GM19239 (cell line): ENCODE data around the gene DGCR8.

Experiments
- DNase-seq: peaks from one replicate; pipeline ENCODE4 v3.0.0; 2011; ENCODE audit warnings: low spot score; ENCODE audit not compliant: insufficient read length
- FAIRE-seq: peaks from 2 replicates; lab custom pipeline; 2011; peaks lifted over from hg19 to GRCh38; lab: Jason Lieb, UNC

The DGCR8 gene

DNA sequence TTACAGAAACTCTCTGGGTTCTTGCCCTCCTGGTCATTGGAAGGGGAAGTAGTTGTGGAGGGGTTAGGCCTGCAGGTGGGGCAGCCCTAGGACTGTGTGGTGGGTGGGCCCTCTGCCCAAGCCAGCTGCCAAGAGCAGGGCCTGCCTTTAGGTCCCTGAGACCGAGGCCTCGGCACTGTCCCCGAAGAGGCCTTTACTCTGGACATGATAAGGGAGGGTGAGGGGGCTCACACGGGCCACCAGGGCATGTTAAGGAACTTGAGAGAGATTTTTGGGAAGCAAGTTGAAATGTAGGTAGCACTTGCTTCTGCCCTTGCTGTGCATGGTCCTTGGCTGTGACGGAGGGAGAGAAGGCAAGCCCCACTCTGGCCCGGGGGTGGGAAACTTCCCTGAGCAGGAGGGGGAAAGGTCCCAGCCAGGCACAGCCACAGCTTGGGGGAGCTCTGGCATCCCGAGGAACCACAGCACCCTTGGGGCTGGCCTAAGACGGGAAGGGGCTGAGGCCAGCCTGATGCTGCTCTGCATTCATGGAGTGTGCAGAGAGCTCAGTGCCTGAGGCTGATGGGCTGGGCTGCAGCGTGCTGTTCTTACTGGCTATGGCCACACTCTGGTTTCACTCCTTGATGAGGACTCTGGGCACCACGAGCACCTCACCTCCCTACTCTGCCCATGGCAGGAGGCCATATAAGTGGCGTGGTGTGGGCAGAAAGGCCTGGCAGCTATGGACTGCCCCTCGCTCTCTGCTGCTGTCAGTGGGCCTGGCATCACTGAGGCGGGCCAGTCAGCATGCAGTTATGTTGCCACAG, 28.1 kb downstream of the DGCR8 start:
- DNase-seq (no peak), FAIRE-seq (no peak)

DNA sequence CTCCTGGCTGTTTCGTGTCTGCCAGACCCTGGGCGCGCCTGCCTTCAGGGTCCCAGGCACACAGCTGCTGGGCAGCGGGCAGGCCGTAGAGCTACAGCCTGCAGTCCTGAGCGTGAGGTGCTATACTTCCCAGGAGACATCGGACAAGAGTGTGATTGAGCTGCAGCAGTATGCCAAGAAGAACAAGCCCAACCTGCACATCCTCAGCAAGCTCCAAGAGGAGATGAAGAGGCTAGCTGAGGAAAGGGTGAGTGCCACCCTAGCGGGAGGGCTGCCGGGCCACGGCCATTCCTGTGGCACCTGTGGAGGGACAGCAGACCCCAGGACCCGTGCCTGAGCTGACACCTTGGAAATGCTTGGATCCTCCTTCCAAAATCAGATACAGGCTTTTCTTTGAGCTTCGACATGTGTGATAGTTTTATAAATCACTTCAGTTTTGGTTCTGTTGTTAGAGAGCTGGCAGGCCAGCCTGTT, 28.8 kb downstream of the DGCR8 start:
- FAIRE-seq (no peak), DNase-seq (no peak)

DNA sequence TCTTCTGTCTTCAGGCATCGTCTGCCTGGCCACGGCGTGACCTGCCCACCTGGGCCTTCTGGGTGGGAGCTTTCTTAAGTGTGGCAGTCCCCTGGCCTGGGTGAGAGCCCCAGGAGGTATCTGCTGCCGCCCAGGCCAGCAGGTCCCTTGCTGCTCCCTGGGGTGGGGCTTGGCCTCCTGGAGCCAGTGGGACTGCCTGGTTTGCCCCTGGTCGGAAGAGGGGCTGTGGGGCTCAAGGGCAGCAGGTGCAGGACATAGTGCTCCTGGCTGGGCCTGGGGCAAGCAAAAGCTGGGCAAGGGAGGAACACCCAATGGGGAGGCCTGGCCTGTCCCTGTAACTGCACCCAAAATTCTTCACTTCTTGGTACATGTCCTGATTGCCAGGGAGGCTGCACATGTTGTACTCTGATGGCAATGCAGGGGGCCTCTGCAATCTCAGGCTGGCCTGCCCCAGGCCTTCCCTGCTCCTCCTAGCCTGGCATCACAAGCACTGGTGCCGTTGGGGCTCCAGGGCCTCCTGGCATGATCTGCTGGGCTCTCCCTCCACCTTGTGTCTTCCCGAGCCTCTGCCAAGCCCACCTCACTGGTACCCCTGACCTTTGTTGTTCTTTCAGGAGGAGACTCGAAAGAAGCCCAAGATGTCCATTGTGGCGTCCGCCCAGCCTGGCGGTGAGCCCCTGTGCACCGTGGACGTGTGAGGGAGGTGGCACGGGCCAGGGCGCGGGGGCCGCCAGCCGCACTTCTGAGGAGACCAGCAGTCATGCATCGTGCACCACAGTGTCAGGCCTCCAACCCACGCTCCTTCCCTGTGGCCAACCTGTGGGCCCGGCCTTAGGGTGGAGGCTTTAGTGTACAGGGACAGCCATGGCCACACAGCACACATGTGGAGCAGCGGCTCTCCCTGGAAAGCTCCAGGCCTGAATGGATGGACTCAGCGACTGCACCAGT, 29.6 kb downstream of the DGCR8 start:
- DNase-seq (no peak), FAIRE-seq (no peak)

DNA sequence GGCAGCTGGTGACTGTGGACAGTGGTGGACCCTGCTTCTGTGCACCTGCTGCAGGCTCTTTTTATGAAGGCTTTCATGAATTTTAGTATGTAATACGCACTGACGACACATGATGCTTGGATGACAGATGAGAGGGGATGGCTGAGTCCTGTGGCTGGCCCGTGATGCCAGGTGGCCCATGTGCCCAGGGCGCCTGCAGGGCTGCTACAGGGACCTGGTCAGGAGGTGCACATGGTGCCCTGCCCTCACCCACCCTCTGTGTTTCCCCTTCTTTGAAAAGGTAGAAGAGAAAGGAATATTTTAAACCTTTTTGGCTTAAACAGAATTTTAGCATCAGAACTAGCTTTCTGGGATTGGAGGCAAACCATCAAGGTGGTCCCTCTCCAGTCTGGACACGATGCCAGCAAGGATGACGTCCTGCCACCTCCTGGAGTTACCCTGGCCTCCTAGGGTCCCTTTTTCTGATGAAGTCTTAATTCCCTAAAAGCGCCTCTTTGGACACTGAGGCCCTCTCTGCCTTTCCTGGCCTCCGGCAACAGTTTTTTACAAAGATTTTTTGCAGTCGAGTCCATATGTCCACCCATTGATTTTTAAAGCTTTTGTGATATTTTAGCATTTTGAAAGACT, 30.4 kb downstream of the DGCR8 start:
- DNase-seq (no peak), FAIRE-seq (no peak)

DNA sequence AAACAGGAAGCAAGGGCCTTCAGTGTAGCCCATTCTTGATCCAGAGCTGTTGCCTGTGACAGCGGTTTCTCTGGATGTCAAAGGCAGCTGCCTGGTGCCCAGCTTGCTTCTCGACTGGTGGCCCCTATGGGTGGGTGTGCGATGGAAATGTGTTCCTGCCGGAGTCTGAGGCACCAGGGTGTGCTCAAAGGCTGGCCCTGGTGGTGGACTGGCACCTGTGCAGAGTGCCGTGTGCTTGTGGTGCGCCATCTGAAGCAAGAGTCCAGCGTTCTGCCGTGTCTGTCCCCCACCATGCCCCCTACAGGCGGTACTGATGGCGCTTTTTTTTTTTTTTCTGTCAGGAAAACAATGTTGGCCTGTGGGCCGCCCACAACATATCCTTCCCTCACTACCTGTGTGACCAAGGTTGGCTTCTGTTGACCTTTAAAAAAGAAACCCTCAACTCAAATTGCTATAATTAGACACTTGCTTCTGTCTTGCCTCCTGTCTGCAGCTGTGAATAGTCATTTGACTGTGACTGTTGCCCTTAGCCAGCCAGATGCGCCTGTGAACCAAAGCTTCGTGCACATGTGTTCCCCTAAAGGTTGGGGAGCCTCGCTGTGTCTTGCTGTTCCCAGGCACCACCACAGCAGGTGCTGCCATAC, 31.1 kb downstream of the DGCR8 start:
- DNase-seq: no peak
- no peak for FAIRE-seq

DNA sequence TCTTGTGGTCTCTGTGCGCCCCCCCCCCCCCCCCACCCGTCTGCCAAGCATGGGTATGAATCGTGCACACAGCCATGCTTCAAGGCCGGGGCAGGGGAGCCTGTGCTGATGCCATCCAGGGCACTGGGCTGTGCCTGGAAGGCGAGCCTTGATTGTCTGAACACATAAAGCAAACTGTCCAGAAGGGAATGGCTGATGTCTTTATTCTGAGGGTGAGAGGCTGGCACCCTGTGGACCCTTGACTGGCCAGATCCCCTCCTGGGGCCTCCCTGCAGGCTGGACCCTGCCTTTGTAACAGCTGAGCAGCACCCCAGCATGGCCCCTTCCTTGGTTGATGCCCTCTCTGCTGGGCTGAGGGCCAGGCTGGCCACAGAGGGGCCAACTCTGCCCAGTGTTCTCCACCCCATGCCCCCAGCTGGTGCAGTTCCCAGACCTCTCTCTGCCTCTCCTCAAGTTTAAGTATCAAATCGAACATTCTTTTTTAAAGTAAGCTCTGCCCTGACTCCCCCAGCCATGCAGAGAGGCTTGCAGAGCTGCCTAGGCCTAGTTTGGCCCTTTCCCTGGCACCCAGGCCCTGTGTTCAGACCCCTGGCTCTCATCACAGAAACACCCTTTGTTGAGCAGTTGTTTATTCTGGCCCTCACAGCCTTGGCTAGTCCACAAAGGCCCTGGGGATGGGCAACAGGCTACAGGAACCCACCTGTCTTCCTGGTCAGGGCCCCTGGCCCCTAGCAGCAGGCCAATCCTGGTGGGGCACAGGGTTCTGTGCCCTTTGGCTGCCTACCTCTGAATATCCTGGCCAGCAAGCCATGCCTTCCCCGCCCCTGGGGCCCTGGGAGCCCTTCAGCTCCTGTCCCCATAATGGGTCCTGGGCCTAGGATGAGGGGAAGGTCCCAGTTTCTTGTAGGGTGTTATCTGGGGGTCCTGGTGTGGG, 31.9 kb downstream of the DGCR8 start:
- DNase-seq (no peak), FAIRE-seq (no peak)

DNA sequence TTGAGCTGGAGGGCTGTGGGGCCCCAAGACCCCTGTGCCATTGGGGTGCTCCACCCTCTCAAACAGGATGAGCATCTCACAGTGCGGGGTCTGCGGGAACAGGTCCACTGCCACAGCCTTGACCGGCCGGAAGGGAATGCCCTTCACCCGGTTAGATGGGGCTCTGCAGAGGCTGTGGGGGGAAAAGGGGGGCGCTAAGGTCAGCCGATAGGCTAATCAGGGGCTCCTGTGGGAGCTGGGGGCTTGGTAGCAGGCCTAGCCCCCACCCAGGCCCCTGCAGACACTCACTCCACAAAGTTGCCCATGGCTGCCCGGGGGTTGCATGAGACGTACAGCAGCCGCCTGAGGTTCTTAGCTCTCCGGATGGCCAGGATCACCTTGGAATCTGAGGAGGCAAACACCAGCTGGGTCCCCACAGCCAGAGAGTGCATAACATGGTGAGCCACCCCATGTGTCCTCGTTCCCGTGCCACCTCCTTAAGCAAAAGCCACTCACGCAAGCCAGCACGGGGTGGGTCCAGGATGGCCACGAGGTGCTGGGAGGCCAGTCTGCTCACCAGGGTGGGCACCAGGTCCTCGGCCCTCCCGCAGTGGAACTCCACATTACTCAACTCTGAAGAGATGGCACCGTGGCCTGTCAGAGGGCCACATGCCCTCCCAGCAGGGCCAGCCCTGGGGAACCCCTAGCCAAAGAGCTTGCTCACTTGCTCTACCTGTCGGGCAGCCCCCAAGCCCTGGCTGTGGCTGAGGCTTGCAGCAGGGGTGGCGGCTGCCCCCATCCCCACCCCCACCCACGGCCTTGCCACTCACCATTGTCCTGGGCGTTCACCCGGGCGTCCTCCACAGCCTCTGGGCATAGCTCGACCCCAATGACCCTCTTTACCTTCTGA, 32.8 kb downstream of the DGCR8 start:
- no peak for FAIRE-seq
- DNase-seq: no peak

DNA sequence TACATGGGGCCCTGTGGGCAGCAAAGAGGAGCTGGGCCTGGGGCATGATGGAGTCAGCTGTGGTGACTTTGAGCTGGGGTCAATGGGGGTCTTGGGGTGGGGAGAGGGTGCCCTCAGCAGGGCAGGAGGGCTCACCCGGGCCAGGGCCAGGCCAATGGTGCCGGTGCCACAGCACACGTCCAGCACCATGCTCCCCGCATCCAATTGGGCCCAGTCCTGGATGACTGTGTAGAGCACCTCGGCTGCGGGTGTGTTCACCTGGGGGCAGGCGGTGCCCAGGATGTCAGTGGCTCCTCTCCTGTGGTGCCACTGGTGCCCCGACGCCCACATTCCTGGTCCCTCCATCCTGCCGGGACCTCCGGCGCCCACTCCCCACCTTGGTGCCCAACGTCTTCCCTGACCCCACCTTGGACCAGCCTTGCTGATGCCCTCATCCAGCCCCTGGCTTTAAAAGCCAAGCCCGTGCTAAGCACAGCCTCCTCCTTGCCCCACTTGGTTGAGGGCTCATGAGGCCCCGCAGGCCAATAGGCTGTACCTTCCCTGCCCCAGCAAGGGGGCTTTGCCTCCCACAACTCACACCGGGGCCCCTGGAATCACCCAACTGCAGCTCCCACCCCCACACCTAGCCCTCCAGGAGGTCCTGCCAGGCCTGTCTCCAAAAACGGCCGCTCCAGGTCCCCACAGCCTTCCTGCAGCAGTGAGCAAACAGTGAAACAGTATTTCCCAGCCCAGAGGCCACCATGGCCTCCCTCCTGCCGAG, 33.7 kb downstream of the DGCR8 start:
- DNase-seq (no peak), FAIRE-seq (no peak)

DNA sequence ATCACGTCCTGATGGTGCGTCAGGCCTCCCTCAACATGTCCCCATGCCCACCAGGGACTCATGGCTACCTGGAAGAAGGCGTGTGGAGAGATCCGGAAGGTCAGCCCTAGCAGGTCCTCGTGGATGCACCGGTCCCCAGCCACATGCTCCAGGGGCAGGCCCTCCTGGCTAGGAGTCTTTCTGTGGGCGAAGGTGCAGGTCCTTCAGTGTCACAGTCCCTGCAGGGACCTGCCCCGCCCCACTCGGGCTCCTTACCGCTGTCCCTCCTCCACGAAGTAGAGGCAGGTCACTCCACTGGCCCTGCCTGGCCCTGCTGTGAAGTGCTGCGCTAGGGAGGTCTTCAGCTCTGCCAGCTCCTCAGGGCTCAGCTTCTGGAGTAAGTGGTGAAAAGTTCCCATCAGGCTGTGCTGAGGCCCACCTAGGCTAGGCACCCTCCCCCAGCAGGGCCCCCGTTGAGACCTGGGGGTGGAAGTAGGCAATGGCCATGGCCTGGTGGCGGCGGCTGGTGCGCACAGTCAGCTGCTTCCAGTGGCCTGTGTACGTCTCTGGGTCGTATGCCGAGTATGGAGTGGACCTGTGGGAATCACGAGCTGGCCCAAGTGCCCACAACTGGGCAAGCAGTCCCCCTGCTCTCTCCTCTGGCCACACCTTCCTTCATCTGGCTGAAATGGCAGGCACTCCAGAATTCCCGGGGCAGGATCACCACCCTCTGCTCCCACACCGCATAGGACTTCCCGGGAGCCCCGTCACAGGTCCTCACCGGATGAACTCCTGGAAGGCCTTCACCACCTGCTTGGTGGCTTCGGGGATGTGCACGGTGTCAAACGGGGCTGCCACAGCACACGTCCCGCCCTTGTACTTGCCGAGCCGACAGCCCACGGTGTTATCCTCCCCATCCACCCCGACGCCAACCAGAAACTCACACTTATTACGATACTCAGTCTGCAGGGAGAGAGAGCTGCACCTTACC, 34.8 kb downstream of the DGCR8 start:
- FAIRE-seq (no peak), DNase-seq (no peak)

DNA sequence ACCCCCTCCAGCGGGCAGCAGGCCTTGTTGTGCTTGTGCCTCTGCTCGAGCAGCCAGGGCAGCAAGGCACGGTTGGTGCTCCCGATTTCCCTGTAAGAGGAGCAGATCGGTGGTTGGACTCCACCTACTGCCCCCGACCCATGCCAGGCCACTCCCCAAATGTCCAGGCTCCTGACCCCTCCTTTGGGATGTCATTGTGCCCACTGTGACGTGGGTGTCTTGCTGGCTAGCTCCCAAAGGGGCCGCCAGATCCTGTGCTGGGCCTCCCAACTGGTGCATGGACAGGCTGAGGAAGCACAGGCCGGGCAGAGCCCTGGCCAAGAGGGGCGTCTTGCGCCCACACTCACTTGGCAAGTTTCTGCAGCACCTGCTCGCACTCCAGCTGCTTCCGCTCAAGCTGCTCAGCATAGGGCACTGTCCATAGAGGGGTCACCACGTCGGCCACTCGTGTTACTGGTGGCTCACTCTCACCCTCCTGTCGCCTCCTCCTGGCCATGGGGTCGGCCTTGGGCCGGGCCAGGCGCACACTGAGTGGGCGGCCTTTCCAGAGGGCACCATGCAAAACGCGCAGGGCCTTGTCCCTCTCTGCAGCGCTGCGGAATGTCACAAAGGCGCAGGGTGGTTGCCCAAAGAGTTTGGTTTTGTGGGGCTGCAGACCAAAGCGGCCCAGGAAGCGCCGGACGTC, 35.8 kb downstream of the DGCR8 start, which contains the start of gene RANBP1:
RANBP1 (plus strand) TSS at position 414 of the 685 bp plus-strand sequence; CDS start at position 495, 81 bp downstream.
- FAIRE-seq (no peak), DNase-seq (no peak)

DNA sequence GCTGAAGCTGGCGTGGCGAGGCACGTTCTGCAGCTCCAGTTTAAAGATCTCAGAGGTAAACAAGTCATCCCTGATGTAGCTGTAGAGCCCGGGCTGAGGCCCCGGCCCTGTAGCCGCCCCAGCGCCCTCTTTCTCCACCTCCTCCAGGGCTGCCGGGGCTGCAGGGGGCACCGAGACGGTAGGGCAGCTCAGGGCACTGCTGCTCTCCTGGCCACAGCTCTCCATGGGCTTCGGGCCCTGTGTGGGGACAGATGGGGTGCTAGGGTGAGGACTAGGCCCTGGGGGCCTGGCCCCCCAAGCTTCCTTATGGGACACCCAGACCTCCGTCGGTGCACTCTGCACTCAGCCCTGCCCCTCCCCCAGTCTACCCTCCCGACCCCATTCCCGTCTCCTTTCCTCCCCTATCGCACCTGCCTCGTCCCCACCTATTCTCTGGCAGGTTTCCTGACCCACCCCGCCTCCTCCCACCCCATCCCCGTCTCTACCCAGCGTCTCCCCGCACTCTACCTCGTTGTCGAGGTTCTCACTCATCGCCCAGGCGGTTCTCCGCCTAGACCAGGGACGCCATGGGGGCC, 36.4 kb downstream of the DGCR8 start:
- no peak for DNase-seq
- no peak for FAIRE-seq

DNA sequence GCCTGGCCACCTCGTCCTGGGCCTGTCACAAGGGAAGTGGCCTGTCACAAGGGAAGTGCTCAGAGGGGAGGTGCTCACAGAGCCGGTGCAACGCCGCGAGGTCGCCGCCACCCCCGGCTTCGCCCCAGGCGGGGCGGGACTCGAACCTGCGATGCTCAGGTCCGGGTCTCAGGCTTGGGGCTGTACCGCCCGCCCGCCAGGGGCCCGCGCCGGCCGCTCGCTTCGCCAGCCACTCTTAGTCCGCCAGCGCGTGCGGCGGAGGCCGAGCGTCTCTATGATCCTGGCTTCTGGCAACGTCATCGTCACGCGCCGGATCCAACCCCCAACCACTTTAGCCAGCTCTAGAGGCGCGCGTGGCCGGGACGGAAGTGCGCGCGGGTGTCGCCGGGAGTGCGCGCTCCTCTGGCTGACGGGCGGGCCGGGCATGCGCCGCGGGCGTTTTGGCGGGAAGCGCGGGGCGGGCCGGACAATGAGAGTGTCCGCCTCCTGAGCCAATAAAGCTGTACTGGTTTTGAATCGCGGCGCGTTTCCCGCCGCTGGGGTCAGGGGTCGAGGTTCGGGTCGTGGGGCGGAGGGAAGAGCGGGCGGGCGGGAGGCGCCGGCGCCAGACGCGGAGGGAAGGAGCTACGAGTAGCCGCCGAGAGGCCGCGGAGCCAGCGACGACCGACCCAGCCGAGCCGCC, 37.1 kb downstream of the DGCR8 start, which contains the start of gene TRMT2A:
TRMT2A (minus strand) TSS at position 276 of the 682 bp plus-strand sequence. CDS start 320 bp downstream, outside the sequence.
- FAIRE-seq: peak; percentile 96

DNA sequence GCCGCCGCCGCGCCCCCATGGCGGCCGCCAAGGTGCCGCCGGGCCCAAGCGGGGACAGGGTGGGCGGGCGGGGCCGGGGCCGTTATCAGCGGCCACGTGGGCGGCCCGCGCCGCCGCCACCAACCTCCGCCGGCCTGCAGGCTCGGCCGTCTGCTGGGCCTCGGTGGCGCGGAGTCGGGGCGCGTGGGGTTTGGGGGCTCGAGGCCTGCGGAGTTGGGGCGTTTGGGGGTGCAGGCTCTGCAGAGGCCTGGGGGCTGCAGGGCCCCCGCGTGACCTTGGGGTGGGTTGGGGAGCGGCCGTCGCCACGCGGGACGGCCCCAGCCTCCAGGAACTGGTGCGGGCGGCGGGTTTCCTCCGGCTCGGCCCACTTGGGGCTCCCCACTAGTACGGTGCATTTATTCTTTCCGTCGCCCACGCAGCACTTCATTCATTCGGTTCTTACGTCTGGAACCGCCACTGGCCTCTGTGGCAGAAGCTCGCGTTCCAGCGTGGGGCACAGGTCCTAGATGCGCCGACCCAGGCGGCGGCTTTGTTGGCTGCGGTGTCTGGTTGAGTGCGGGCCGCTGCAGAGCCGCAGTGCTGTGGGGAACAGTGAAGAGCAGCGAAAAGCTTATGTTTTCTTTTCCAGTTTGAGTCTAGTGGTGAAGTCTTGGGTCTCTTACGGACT, 37.7 kb downstream of the DGCR8 start:
- DNase-seq (peak; percentile 54), FAIRE-seq (peak; percentile 85)

More for the DNA sequence above, 37.1 kb downstream of the DGCR8 start, which contains the start of gene TRMT2A:
- peak; percentile 98 for DNase-seq
